ENCODE results near the gene POLR1A. TPM values are rescaled to one million over a fixed set of nuclear protein-coding genes. Genes with fewer than 3 reads are reported as not detected.

POLR1A gene
- polyA plus RNA-seq, 3 donors, result 0.45 to 2.1 (median 1.6) TPM

DNA sequence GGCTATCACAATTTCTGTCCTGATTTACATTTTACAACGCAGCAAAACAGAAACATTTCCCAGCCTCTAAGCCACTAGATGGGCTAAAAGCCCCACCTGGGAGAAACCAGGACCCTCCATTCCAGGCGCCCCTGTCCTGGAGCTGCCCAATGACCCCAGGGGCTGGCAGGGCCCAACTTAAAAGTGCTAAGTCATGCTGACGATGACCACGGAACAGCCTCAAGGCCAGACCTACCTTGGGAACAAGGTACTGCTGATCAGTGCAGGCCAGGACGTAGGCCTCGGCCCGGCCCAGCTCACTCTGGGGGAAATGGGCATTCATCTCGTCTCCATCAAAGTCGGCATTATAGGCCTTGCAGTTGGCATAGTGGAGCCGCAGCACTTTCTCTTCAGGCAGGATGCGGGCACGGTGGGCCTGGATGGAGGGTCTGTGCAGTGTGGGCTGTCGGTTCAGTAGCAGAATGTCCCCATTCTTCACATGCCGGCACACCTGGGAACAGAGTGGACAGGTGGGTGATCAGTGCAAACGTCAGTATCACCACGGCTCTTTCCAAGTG is 35.8 kb downstream of the POLR1A start:
- no peak overlapping the region for H3K4me3 Mint-ChIP-seq
- H3K4me1 ChIP-seq (ENCODE audit: control insufficient read depth in 1 of 2, insufficient read depth in 2 of 2, low read length in 2 of 2), result peaks cover 9 to 11% of the 10 kb centered on the region in 2 donors
- H3K36me3 Mint-ChIP-seq, result peaks cover 67 to 73% of the 10 kb centered on the region in 2 donors
- H3K27me3 Mint-ChIP-seq (ENCODE audit: low read depth in 3 of 3), result peaks cover 0 to 6% (median 2%) of the 10 kb centered on the region in 3 donors
- no peaks in the 10 kb centered on the region for H3K27me3 ChIP-seq (ENCODE audit: control insufficient read depth in 2 of 2, insufficient read depth in 2 of 2, low read length in 2 of 2)
- no peaks in the 10 kb centered on the region for H4K20me1 ChIP-seq (ENCODE audit: insufficient read depth, low read length)
- 97% methylated on average over 15 of the region's 16 CpGs for WGBS (ENCODE audit: insufficient coverage)
- TF ChIP-seq, protein P1, sequence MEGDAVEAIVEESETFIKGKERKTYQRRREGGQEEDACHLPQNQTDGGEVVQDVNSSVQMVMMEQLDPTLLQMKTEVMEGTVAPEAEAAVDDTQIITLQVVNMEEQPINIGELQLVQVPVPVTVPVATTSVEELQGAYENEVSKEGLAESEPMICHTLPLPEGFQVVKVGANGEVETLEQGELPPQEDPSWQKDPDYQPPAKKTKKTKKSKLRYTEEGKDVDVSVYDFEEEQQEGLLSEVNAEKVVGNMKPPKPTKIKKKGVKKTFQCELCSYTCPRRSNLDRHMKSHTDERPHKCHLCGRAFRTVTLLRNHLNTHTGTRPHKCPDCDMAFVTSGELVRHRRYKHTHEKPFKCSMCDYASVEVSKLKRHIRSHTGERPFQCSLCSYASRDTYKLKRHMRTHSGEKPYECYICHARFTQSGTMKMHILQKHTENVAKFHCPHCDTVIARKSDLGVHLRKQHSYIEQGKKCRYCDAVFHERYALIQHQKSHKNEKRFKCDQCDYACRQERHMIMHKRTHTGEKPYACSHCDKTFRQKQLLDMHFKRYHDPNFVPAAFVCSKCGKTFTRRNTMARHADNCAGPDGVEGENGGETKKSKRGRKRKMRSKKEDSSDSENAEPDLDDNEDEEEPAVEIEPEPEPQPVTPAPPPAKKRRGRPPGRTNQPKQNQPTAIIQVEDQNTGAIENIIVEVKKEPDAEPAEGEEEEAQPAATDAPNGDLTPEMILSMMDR (IDR thresholded peaks at IDR 0.05), result no peak
- peaks cover 0 to 3% (median 0%) of the 10 kb centered on the region in 7 donors for H3K9me3 Mint-ChIP-seq
- no peaks in the 10 kb centered on the region for H3K9me3 ChIP-seq (replicated peaks in 1 of 2; ENCODE audit: control insufficient read depth in 1 of 2, insufficient read depth in 1 of 2, low read length in 2 of 2)
- no peak overlapping the region for H2AFZ ChIP-seq (ENCODE audit: insufficient read depth, low read depth, low read length, poor library complexity, severe bottlenecking)
- H3K4me3 ChIP-seq (replicated peaks in 1 of 3; ENCODE audit: low read depth in 2 of 3, low read length in 3 of 3), result no peak overlapping the region
- H3K27ac Mint-ChIP-seq, result no peak overlapping the region
- peaks cover 62 to 82% of the 10 kb centered on the region in 2 donors for H3K36me3 ChIP-seq (replicated peaks in 1 of 2; ENCODE audit: control insufficient read depth in 1 of 2, insufficient read depth in 2 of 2, low read length in 2 of 2)
- H3K79me2 ChIP-seq (ENCODE audit: insufficient read depth, low read length), result no peaks in the 10 kb centered on the region
- no peak overlapping the region for H3K9ac ChIP-seq (ENCODE audit: insufficient read depth, low read length, poor library complexity, severe bottlenecking)
- no peak overlapping the region for H3K4me2 ChIP-seq (replicated peaks; ENCODE audit: extremely low read depth, low read length, poor library complexity, severe bottlenecking)
- peaks cover 22% of the 10 kb centered on the region for H3K4me1 Mint-ChIP-seq
- H3K27ac ChIP-seq (ENCODE audit: low read depth in 1 of 2, low read length in 2 of 2), result no peak overlapping the region
- intact Hi-C loops (cut with micrococcal nuclease), result no loop called here
- no peak for DNase-seq

DNA sequence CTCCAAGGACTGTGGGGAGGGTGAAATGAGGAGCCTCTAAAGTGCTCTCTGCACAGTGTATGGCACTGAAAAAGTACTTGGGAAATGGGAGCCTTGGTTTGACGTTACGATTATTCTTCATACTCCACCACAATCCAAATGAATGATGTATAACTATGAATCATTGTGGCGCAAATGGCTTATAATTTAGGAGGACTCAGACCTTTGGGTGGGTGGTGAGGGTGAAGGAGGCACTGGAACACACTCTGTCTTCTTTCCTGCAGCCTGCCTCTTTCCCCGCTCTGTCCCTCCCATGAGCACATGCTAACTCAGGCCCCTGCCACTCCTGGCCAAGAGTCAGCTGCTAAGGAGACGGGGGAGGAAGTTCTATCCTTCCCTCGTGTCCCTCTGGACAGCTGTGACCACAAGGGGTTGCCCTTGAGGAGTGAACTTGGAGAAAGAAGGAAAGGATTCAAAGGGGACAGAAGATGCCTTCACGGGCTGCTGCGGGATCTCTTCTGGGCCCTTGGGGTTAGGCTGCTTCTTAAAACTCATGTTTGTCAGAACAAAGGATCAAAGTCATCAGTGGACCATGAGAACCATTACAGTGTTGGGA is 36.5 kb downstream of the POLR1A start:
- H3K27me3 Mint-ChIP-seq (ENCODE audit: low read depth in 3 of 3), result peaks cover 0 to 6% (median 2%) of the 10 kb centered on the region in 3 donors
- Histone ChIP-seq H3K27me3 (ENCODE audit: control insufficient read depth in 2 of 2, insufficient read depth in 2 of 2, low read length in 2 of 2) (no peaks in the 10 kb centered on the region), H3K4me2 (replicated peaks; ENCODE audit: extremely low read depth, low read length, poor library complexity, severe bottlenecking) (no peak overlapping the region), H3K79me2 (ENCODE audit: insufficient read depth, low read length) (no peaks in the 10 kb centered on the region), H3K36me3 (replicated peaks in 1 of 2; ENCODE audit: control insufficient read depth in 1 of 2, insufficient read depth in 2 of 2, low read length in 2 of 2) (peaks cover 65 to 82% of the 10 kb centered on the region in 2 donors), H3K4me3 (replicated peaks in 1 of 3; ENCODE audit: low read depth in 2 of 3, low read length in 3 of 3) (no peak overlapping the region), H3K4me1 (ENCODE audit: control insufficient read depth in 1 of 2, insufficient read depth in 2 of 2, low read length in 2 of 2) (peaks cover 9 to 11% of the 10 kb centered on the region in 2 donors), H2AFZ (ENCODE audit: insufficient read depth, low read depth, low read length, poor library complexity, severe bottlenecking) (no peak overlapping the region), H3K9ac (ENCODE audit: insufficient read depth, low read length, poor library complexity, severe bottlenecking) (no peak overlapping the region), H3K9me3 (replicated peaks in 1 of 2; ENCODE audit: control insufficient read depth in 1 of 2, insufficient read depth in 1 of 2, low read length in 2 of 2) (no peaks in the 10 kb centered on the region), H4K20me1 (ENCODE audit: insufficient read depth, low read length) (no peaks in the 10 kb centered on the region), H3K27ac (ENCODE audit: low read depth in 1 of 2, low read length in 2 of 2) (no peak overlapping the region)
- 100% methylated on average over 2 of the region's 8 CpGs for WGBS (ENCODE audit: insufficient coverage)
- H3K27ac Mint-ChIP-seq, result peak overlapping the region in 3 of 7 donors; percentile 4 to 56 (median 44)
- peaks cover 0 to 3% (median 2%) of the 10 kb centered on the region in 7 donors for H3K9me3 Mint-ChIP-seq
- peaks cover 22% of the 10 kb centered on the region for H3K4me1 Mint-ChIP-seq
- TF ChIP-seq, protein P1 (IDR thresholded peaks at IDR 0.05), result no peak
- no peak for DNase-seq
- H3K36me3 Mint-ChIP-seq, result peaks cover 69 to 74% of the 10 kb centered on the region in 2 donors
- H3K4me3 Mint-ChIP-seq, result no peak overlapping the region
- intact Hi-C loops (cut with micrococcal nuclease), result no loop called here
